K562 (cell line): Measurements from ENCODE around the gene IGSF3.
"Not testable (repeated sequence)": the region's sequence is repeated elsewhere in the genome, so short reads cannot be mapped to it uniquely, and the experiment has no call there.

ENCODE experiments used
- KLF16 ChIP-seq: IDR thresholded peaks from 2 replicates; pipeline ENCODE4 v1.6.1; 2016; ENCODE audit warnings: antibody characterized with exemption
- SIN3A ChIP-seq, 2 experiments: fragments of 150-350 bp in 1 of 2; IDR thresholded peaks; 2 replicates each; pipeline ENCODE4 v1.6.1; 2011 to 2016; ENCODE audit warnings: borderline replicate concordance in 2 of 2, low read depth in 2 of 2, low read length in 2 of 2, mild to moderate bottlenecking in 2 of 2, moderate library complexity in 2 of 2; ENCODE audit not compliant: control insufficient read depth in 1 of 2
- ZBTB49 ChIP-seq: sonication (generic); formaldehyde crosslinking; IDR thresholded peaks from 2 replicates; pipeline ENCODE4 v1.8.0; 2022; ENCODE audit warnings: missing genetic modification reagents, mild to moderate bottlenecking, borderline replicate concordance
- ZKSCAN1 ChIP-seq: fragments of 150-350 bp; IDR thresholded peaks from 2 replicates; pipeline ENCODE4 v1.6.1; 2016; ENCODE audit warnings: low read depth, low read length

- TF ChIP-seq ZKSCAN1; KLF16; ZBTB49 (CRISPR knock-in tag); SIN3A (IDR thresholded peaks at IDR 0.05; ENCODE audit: borderline replicate concordance in 2 of 2, control insufficient read depth in 1 of 2, low read depth in 2 of 2, low read length in 2 of 2): not testable (repeated sequence)
These were observed 53.7 kb downstream of the IGSF3 start for GRCh38 chr1:116613825-116614224.
